IPS-15b (cell line): Measurements from ENCODE around the gene TLR8.

ENCODE experiments used
- H3K27me3 ChIP-seq: one replicate; pipeline ENCODE4 v1.6.1; 2013; ENCODE audit warnings: low read length; ENCODE audit not compliant: control insufficient read depth, insufficient read depth
- H3K36me3 ChIP-seq: one replicate; pipeline ENCODE4 v1.6.1; 2013; ENCODE audit warnings: low read length; ENCODE audit not compliant: control insufficient read depth, insufficient read depth
- H3K4me1 ChIP-seq: one replicate; pipeline ENCODE4 v1.6.1; 2013; ENCODE audit warnings: mild to moderate bottlenecking, low read length; ENCODE audit not compliant: control insufficient read depth, insufficient read depth
- H3K4me3 ChIP-seq: one replicate; pipeline ENCODE4 v1.5.1; 2013; ENCODE audit warnings: low read depth, low read length
- H3K9ac ChIP-seq: one replicate; pipeline ENCODE4 v1.6.1; 2013; ENCODE audit warnings: low read depth, mild to moderate bottlenecking, low read length
- H3K9me3 ChIP-seq: one replicate; pipeline ENCODE4 v1.6.1; 2013; ENCODE audit warnings: mild to moderate bottlenecking, low read length; ENCODE audit not compliant: control insufficient read depth, insufficient read depth

TLR8 gene

GRCh38 chrX:12885508-12885907 lies 20.9 kb upstream of the TLR8 start:
- H3K36me3 ChIP-seq, result no peaks in the 10 kb centered on the region
- no peaks in the 10 kb centered on the region for H3K9me3 ChIP-seq

GRCh38 chrX:12886545-12886944 lies 19.9 kb upstream of the TLR8 start:
- no peaks in the 10 kb centered on the region for H3K9me3 ChIP-seq
- H3K4me1 ChIP-seq, result no peaks in the 10 kb centered on the region
- H3K4me3 ChIP-seq, result no peak overlapping the region
- no peaks in the 10 kb centered on the region for H3K36me3 ChIP-seq
- H3K27me3 ChIP-seq, result no peaks in the 10 kb centered on the region
- no peak overlapping the region for H3K9ac ChIP-seq

More at GRCh38 chrX:12885508-12885907, 20.9 kb upstream of the TLR8 start:
- Histone ChIP-seq H3K9ac (no peak overlapping the region), H3K27me3 (no peaks in the 10 kb centered on the region), H3K4me3 (no peak overlapping the region), H3K4me1 (no peaks in the 10 kb centered on the region)

GRCh38 chrX:12887141-12887540 lies 19.3 kb upstream of the TLR8 start:
- no peaks in the 10 kb centered on the region for H3K9me3 ChIP-seq
- no peaks in the 10 kb centered on the region for H3K27me3 ChIP-seq
- no peak overlapping the region for H3K4me3 ChIP-seq
- H3K36me3 ChIP-seq, result no peaks in the 10 kb centered on the region
- no peaks in the 10 kb centered on the region for H3K4me1 ChIP-seq
- no peak overlapping the region for H3K9ac ChIP-seq

GRCh38 chrX:12887767-12888166 lies 18.7 kb upstream of the TLR8 start:
- no peaks in the 10 kb centered on the region for H3K36me3 ChIP-seq
- no peak overlapping the region for H3K4me3 ChIP-seq
- H3K9me3 ChIP-seq, result no peaks in the 10 kb centered on the region
- H3K4me1 ChIP-seq, result no peaks in the 10 kb centered on the region
- H3K9ac ChIP-seq, result no peak overlapping the region
- no peaks in the 10 kb centered on the region for H3K27me3 ChIP-seq

- no peaks in the 10 kb centered on the region for H3K36me3 ChIP-seq
- no peaks in the 10 kb centered on the region for H3K4me1 ChIP-seq
- H3K9ac ChIP-seq, result no peak overlapping the region
- no peaks in the 10 kb centered on the region for H3K9me3 ChIP-seq
- no peaks in the 10 kb centered on the region for H3K27me3 ChIP-seq
- H3K4me3 ChIP-seq, result no peak overlapping the region
These were observed 16.0 kb upstream of the TLR8 start for GRCh38 chrX:12890467-12890866.

- Histone ChIP-seq H3K4me1 (no peaks in the 10 kb centered on the region), H3K4me3 (no peak overlapping the region), H3K9ac (no peak overlapping the region)
These were observed 15.2 kb upstream of the TLR8 start for GRCh38 chrX:12891171-12891570.

GRCh38 chrX:12891915-12892506 lies 14.4 kb upstream of the TLR8 start:
- Histone ChIP-seq H3K36me3 (no peaks in the 10 kb centered on the region), H3K4me3 (no peak overlapping the region), H3K27me3 (no peaks in the 10 kb centered on the region), H3K4me1 (no peaks in the 10 kb centered on the region), H3K9me3 (no peaks in the 10 kb centered on the region), H3K9ac (no peak overlapping the region)

More at GRCh38 chrX:12891171-12891570, 15.2 kb upstream of the TLR8 start:
- Histone ChIP-seq H3K36me3 (no peaks in the 10 kb centered on the region), H3K27me3 (no peaks in the 10 kb centered on the region), H3K9me3 (no peaks in the 10 kb centered on the region)

GRCh38 chrX:12892716-12893115 lies 13.7 kb upstream of the TLR8 start:
- Histone ChIP-seq H3K4me3 (no peak overlapping the region), H3K27me3 (no peaks in the 10 kb centered on the region), H3K36me3 (no peaks in the 10 kb centered on the region), H3K9ac (no peak overlapping the region), H3K4me1 (no peaks in the 10 kb centered on the region), H3K9me3 (no peaks in the 10 kb centered on the region)

- Histone ChIP-seq H3K9ac (no peak overlapping the region), H3K4me3 (no peak overlapping the region), H3K27me3 (no peaks in the 10 kb centered on the region), H3K4me1 (peaks cover 6% of the 10 kb centered on the region), H3K9me3 (no peaks in the 10 kb centered on the region), H3K36me3 (no peaks in the 10 kb centered on the region)
These were observed 12.1 kb upstream of the TLR8 start for GRCh38 chrX:12894074-12895030.

- Histone ChIP-seq H3K9me3 (no peaks in the 10 kb centered on the region), H3K4me1 (peaks cover 10% of the 10 kb centered on the region), H3K27me3 (no peaks in the 10 kb centered on the region), H3K36me3 (no peaks in the 10 kb centered on the region), H3K4me3 (no peak overlapping the region), H3K9ac (no peak overlapping the region)
These were observed 10.6 kb upstream of the TLR8 start for GRCh38 chrX:12895866-12896265.

GRCh38 chrX:12896935-12897334 lies 9.5 kb upstream of the TLR8 start:
- Histone ChIP-seq H3K4me3 (no peak overlapping the region), H3K4me1 (peaks cover 10% of the 10 kb centered on the region), H3K27me3 (no peaks in the 10 kb centered on the region), H3K36me3 (no peaks in the 10 kb centered on the region), H3K9ac (no peak overlapping the region), H3K9me3 (no peaks in the 10 kb centered on the region)

- Histone ChIP-seq H3K4me1 (peaks cover 10% of the 10 kb centered on the region), H3K36me3 (no peaks in the 10 kb centered on the region), H3K9me3 (no peaks in the 10 kb centered on the region), H3K27me3 (no peaks in the 10 kb centered on the region), H3K9ac (no peak overlapping the region), H3K4me3 (no peak overlapping the region)
These were observed 8.3 kb upstream of the TLR8 start for GRCh38 chrX:12898073-12898472.
